ENCODE data around the gene DUSP1. TPM values are rescaled to one million over a fixed set of nuclear protein-coding genes. Genes with fewer than 3 reads are reported as not detected.
A peak's percentile ranks its signal among the peaks of the same experiment; 100 is the strongest.

The DUSP1 gene
- total and polyA plus RNA-seq, 8 donors = 33.0 to 534 (median 239) TPM

DNA sequence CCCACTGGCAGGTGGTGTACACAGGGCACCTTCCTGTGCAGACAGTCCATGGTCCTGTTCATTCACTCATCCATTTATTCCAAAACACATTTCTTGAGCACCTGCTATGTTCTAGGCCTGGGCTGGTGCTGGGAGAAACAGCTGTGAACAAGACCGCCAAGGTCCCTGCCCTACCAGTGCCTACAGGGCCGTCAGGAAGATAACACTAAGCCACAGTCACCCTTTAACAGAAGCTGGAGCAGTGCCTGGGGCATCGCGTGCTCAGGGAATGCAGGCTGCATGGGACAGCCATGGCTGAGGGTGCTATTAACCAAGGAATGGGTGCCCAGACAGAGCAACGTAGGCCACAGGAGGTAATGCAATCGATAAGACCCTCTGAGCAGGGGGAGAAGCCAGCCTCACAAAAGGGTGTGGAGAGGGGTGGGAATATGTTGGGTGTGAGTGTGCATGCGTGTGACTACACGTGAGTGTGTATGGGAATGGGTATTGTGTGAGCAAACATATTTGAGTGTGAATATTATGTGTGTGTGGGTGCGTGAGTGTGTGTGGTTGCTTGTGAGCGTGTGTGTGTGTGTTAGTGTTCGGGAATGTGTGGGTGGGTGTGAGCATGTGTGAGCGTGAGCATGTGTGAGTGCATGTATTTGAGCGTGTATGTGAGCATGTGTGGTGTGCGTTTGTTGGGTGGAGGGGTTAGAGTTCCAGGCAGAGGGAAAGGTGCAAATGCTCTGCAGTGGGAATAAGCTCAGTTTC is 19.1 kb downstream of the DUSP1 start:
- no peak overlapping the region for H3K4me3 ChIP-seq
- intact Hi-C loops (cut with DNase I) = no loop called here
- peaks cover 0 to 20% of the 10 kb centered on the region in 2 donors for H3K4me1 ChIP-seq
- no peaks in the 10 kb centered on the region for H3K27me3 ChIP-seq
- ATAC-seq (no peak), DNase-seq (no peak)
- no peak overlapping the region for H3K27ac ChIP-seq
- H3K9me3 ChIP-seq = peaks cover 0 to 2% of the 10 kb centered on the region in 2 donors
- no peaks in the 10 kb centered on the region for H3K36me3 ChIP-seq
- TF ChIP-seq CTCF (IDR thresholded peaks at IDR 0.05) = no peak

DNA sequence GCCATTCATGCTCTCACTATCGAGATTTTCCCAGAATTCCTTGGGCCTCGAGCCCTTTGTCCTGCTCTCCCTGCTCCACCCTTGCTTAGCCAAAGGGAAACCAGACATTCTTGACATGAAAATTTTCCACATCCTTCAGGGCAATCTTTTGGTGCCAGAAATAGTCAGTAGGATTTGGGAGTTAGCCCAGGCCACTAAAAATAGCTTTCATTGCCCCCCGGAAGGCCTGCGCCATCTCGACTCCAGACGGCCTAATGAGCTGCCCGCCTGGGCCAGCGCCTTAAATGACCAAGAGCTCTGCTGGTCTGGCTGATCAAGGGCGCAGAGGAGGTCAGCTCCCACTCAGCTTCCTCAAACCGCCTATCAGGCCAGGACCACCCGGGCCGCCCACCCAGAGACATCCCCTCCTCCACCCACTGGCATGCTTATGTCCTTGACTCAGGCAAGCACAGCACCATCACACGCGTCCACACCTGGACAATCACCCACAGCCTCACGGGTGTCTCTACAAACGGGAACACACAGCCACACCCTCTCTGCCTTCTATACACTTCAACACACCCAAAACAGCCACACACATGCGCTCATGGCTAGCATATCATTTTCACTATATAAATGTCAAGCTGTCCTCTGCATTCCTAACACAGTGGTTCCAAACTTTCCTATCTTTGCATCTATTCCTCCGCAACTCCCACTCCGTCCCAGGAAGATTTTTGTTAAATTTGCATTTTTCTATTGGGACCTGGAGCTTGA is 20.9 kb downstream of the DUSP1 start:
- no peak overlapping the region for H3K4me3 ChIP-seq
- ATAC-seq = peak; percentile 15
- TF ChIP-seq CTCF (IDR thresholded peaks at IDR 0.05) = no peak
- H3K4me1 ChIP-seq = peaks cover 0 to 20% of the 10 kb centered on the region in 2 donors
- H3K27ac ChIP-seq = peak overlapping the region; percentile 69 to 76
- H3K36me3 ChIP-seq = no peaks in the 10 kb centered on the region
- H3K9me3 ChIP-seq = no peaks in the 10 kb centered on the region
- no peaks in the 10 kb centered on the region for H3K27me3 ChIP-seq
- intact Hi-C loops (cut with DNase I) = no loop called here
- peak in 1 of 4 donors; percentile 58 for DNase-seq

- no peak for ATAC-seq
- no peak for DNase-seq
- Histone ChIP-seq H3K27ac (peak overlapping the region; percentile 22 to 76), H3K4me3 (no peak overlapping the region), H3K9me3 (no peaks in the 10 kb centered on the region), H3K27me3 (no peaks in the 10 kb centered on the region), H3K4me1 (peaks cover 0 to 20% of the 10 kb centered on the region in 2 donors), H3K36me3 (no peaks in the 10 kb centered on the region)
- no peak for TF ChIP-seq CTCF (IDR thresholded peaks at IDR 0.05)
- intact Hi-C loops (cut with DNase I) = no loop called here
Measured at GRCh38 chr5:172749076-172749475, 21.9 kb downstream of the DUSP1 start.

GRCh38 chr5:172748341-172748843 is 22.6 kb downstream of the DUSP1 start:
- no peak for TF ChIP-seq CTCF (IDR thresholded peaks at IDR 0.05)
- ATAC-seq = peak; percentile 19
- DNase-seq = peak in 2 of 4 donors; percentile 77 to 83

DNA sequence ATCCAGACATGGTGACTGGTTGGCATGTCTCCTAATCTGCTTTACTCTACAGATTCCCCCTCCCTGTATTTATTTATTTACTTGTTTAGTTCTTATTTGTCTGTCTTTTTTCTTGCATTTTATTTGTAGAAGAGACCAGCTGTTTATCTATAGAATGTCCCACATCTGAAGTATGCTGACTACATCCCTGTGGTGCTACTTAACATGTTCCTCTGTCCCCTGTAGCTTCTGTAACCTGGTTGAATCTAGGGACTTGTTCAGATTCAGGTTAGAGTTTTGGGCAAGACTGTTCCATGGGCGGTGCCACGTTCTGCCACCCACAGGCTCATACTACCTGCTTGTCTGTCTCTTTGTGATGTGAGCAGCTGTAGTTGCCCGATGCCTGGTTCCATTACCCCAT is 23.5 kb downstream of the DUSP1 start:
- Histone ChIP-seq H3K27me3 (no peaks in the 10 kb centered on the region), H3K27ac (no peak overlapping the region), H3K9me3 (no peaks in the 10 kb centered on the region), H3K36me3 (no peaks in the 10 kb centered on the region), H3K4me3 (no peak overlapping the region), H3K4me1 (peaks cover 0 to 26% of the 10 kb centered on the region in 2 donors)
- ATAC-seq (no peak), DNase-seq (no peak)
- intact Hi-C loops (cut with DNase I) = no loop called here
- no peak for TF ChIP-seq CTCF (IDR thresholded peaks at IDR 0.05)

More at GRCh38 chr5:172748341-172748843, 22.6 kb downstream of the DUSP1 start:
- intact Hi-C loops (cut with DNase I) = no loop called here
- Histone ChIP-seq H3K27ac (peak overlapping the region; percentile 23 to 76), H3K4me1 (peaks cover 0 to 26% of the 10 kb centered on the region in 2 donors), H3K4me3 (no peak overlapping the region), H3K9me3 (no peaks in the 10 kb centered on the region), H3K27me3 (no peaks in the 10 kb centered on the region), H3K36me3 (no peaks in the 10 kb centered on the region)

All from left lung (tissue), 10 donors.